GM19351 (cell line): ENCODE data around the gene KLRC3.
"Not testable (repeated sequence)": the region's sequence is repeated elsewhere in the genome, so short reads cannot be mapped to it uniquely, and the experiment has no call there.

Experiments used
- ATAC-seq: cut with Tn5 transposase; IDR thresholded peaks from one replicate; pipeline ENCODE4 v1.9.1; 2021; ENCODE audit warnings: mild to moderate bottlenecking, moderate library complexity; ENCODE audit not compliant: unreplicated experiment

The KLRC3 gene

DNA sequence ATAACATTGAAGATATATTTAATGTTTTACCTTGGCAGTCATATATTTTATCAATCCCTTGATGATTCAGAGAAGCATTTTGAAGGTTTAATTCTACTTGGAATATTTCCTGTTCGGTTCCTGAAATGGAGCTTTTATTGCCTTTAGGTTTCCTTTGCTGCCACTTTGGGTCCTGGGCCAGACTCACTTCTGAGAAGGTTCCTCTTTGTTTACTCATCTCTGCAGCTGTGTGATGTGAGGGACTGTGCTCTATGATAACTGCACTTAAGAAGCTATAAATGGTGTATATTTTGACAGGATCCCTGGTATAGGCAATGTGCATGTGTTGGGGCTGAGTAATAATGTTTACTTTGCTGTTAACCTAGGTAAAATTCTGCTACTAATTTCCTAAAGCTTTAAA lies at the start of gene KLRC3:
Gene KLRC3, minus strand, starts transcription at position 262 of the 400 bp plus-strand sequence. Its CDS starts 45 bp downstream, at position 217.
- ATAC-seq = not testable (repeated sequence)

DNA sequence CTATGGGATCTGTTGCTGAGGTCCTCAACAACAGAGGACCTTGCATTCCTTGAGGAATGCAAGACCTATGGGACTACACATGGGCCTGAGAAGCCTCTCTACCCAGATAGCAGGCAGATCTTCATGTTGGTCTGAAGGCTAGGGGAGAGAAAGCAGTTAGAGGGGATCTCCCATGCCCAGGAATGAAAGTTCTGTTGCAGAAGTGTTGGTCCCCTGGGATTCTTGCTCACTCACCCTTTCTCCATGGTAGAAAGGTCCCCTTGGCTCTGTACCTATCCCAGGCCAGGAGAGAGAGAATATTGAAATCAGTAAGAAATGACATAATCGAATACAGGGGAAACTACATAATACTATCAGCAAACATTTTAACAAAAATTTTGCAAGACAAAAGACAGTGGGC lies 49.3 kb upstream of the KLRC3 start:
- ATAC-seq = no peak

- no peak for ATAC-seq
Measured at GRCh38 chr12:10466311-10466710, 45.9 kb upstream of the KLRC3 start.

- ATAC-seq = no peak
Measured at GRCh38 chr12:10457760-10458159, 37.4 kb upstream of the KLRC3 start.

GRCh38 chr12:10456856-10457255 lies 36.5 kb upstream of the KLRC3 start:
- no peak for ATAC-seq

DNA sequence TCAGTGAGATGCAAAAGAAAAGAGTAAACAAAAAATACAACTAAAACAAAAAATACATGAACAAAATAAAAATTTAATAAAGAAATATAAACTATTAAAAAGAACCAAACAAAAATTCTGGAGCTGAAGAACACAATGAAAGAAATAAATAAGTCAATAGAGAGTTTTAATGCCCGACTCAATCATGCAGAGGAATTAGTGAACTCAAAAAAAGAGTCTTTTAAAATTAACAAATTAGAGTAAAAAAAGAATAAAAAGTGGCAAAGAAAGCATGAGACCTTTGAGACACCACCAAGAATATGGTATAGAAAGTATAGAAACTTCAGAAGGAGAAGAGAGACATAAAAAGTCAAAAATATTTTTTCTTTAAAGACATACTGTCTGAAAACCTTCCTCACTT lies 35.4 kb upstream of the KLRC3 start:
- no peak for ATAC-seq

- no peak for ATAC-seq
Measured at GRCh38 chr12:10454531-10454930, 34.1 kb upstream of the KLRC3 start.

DNA sequence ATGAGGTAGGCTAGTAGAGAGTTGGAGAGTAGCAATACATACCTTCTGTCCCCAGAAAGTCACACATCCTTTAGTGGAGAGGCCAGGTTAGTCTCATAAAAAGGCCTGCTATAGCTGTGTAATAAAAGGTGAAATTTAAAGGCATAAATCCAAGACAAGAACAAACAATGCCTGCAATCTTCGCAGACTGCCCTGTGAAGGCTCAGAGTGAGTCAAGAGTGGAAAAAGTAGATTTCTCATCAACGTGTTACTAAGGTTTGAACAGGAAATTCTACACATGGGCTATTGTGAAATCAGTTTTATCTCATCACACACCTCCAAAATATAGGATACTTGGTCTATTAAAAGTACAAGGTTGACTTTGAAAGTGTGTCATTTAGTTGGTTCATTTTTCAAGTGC lies 32.8 kb upstream of the KLRC3 start, which contains the start of gene KLRC1:
Gene KLRC1, minus strand, starts transcription at position 222 of the 400 bp plus-strand sequence. CDS start 2,221 bp downstream, outside the sequence.
- no peak for ATAC-seq

DNA sequence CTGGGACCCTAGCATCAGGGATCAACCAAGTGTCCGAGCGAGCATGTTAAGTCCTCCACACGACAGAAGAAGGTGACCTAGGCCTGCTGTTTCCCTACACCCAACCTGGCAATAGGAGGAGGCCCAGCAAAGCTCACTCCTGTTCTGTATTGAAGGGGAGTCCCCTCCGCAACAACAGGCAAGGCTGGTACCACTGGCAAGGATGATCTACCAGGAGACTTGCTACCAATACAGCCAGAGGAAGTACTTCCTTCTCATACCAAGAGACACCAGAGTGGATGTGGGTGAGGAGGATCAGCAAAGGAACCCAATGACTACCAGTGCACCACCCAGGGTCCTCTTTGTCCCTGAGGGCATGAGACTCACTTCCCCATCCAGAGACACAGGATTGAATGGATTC lies 27.8 kb upstream of the KLRC3 start:
- ATAC-seq = no peak

DNA sequence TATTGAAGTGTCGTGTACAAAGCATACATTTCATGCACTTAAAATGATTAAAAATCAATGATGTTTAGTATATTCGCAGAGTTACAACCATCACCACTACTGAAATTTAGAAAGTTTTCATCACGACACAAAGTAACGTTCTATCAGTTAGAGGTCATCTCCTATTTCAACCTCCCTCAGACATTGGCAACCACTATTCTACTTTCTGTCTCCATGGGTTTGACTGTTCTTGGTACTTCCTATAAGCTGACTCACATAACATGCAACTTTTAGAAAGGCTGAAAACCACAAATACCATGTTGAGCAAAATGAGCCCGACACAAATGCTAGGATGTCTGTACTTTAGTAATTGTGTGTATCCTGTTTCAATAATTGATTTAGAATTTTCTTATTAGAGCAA lies 25.7 kb upstream of the KLRC3 start:
- not testable (repeated sequence) for ATAC-seq

GRCh38 chr12:10441144-10441543 lies 20.7 kb upstream of the KLRC3 start:
- ATAC-seq = not testable (repeated sequence)

DNA sequence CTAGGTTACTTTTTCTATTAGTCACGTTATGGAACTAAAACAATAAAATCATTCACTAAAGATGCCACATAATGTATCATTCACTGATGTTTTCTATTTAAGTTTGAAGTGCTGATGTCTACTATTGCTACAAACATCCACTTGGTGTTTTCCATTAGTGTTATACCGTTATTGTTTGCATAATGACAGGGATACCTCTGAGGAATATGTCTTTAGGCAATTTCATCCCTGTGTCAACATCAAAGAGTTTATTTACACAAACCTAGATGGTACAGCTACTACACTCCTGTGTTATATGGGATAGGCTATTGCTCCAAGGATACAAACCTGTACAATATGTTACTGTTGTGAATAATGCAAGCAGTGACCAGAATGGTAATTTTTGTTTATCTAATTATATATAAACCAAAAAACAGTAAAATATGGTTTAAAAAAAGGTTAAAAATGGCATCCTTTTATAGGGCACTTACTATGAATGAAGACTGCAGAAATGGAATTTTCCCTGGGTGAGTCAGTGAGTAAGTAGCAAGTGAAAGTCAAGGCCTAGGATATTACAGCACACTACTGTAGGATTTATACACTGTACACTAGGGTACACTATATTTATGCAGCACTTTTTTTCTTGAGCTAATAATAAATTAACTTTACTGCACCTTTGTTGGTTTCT lies 19.3 kb upstream of the KLRC3 start:
- ATAC-seq = not testable (repeated sequence)

- not testable (repeated sequence) for ATAC-seq
Measured at GRCh38 chr12:10437601-10438000, 17.2 kb upstream of the KLRC3 start.

DNA sequence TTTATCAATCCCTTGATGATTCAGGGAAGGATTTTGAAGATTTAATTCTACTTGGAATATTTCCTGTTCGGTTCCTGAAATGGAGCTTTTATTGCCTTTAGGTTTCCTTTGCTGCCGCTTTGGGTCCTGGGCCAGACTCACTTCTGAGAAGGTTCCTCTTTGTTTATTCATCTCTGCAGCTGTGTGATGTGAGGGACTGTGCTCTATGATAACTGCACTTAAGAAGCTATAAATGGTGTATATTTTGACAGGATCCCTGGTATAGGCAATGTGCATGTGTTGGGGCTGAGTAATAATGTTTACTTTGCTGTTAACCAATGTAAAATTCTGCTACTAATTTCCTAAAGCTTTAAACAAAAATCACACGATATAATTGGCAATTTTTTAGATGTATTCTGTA lies 15.4 kb upstream of the KLRC3 start, which contains the start of gene KLRC2:
Gene KLRC2, minus strand, starts transcription at position 195 of the 400 bp plus-strand sequence. Its CDS starts 24 bp downstream, at position 171.
- not testable (repeated sequence) for ATAC-seq

- ATAC-seq = not testable (repeated sequence)
Measured at GRCh38 chr12:10430623-10431022, 10.2 kb upstream of the KLRC3 start.

DNA sequence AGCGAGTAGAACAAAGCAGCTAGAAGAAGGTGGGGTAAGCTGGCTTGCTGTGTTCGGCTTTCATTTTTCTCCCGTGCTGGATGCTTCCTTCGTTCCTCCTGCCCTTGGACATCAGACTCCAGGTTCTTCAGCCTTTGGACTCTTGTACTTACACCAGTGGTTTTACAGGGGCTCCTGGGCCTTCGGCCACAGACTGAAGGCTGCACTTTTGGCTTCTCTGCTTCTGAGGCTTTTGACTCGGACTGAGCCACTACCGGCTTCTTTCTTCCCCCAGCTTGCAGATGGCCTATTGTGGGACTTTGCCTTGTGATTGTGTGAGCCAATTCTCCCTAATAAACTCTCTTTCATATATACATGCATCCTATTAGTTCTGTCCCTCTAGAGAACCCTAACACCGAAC lies 5.5 kb upstream of the KLRC3 start:
- not testable (repeated sequence) for ATAC-seq

- not testable (repeated sequence) for ATAC-seq
Measured at GRCh38 chr12:10424260-10424899, 4.0 kb upstream of the KLRC3 start.

- ATAC-seq = not testable (repeated sequence)
Measured at GRCh38 chr12:10422159-10422558, 1.8 kb upstream of the KLRC3 start.

- ATAC-seq = no peak
Measured at GRCh38 chr12:10409392-10409791, 11.0 kb downstream of the KLRC3 start, which contains the start of gene KLRC4. Gene KLRC4, minus strand, starts transcription at chr12:10409757. Its CDS starts 182 bp downstream, at chr12:10409575.

DNA sequence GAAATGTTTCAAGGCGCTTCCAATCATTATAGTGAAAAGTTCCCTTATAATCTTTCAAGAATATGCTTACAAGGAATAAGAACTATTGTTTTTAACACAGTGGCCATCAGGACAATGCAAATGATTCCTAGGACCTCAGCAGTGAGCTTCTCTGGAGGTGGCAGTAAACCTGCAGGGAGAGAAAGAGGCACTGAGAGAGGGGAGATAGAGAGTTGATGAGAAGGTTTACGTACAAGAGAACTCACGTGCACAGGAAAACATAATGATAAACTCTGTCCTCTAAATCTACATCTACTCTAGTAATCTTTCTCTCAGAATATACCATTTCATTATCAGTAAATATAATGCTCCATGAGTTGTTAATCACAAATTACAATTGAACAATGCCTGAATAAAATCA lies 11.6 kb downstream of the KLRC3 start:
- no peak for ATAC-seq

- ATAC-seq = no peak
Measured at GRCh38 chr12:10406725-10407124, 13.7 kb downstream of the KLRC3 start.

DNA sequence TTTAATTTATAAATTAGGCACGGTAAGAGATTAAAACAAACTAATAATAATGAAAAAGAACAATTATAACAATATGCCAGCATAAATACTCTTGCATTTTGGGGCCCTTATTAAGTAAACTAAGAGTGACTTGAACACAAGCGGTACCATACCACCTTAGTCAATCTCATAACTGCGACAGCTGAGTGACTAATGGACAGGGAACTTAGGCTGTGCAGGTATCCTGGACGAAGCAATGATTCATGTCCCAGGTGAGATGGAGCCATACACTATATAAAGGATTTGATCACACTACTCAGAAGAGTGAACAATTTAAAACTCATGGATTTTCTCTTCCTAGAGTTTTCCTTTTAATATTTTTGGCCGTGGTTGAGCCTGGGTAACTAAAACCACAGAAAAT lies 15.1 kb downstream of the KLRC3 start:
- ATAC-seq = no peak
